RWPE1 (cell line): ENCODE measurements around the gene MKNK2.

ENCODE experiments used
- CTCF ChIA-PET: fragments of 350-600 bp; sonication (Branson Sonifier 250); formaldehyde crosslinking; extraction: SDS; loops from one replicate; lab custom pipeline; 2021; lab: Yijun Ruan, JAX
- POLR2A ChIA-PET: fragments of 400-600 bp; formaldehyde crosslinking; extraction: SDS; loops from one replicate; lab custom pipeline; 2020; ENCODE audit warnings: antibody characterized with exemption; ENCODE audit not compliant: low non-redundant PET; lab: Yijun Ruan, JAX
- DNase-seq: peaks from one replicate; pipeline ENCODE4 v3.0.0; 2012; ENCODE audit warnings: low spot score
- H3K27ac ChIP-seq: fragments of 450-650 bp; 2 replicates; pipeline ENCODE4 v1.5.1; 2017
- TF ChIP-seq, protein P1 (sequence below): fragments of 450-650 bp; conservative IDR thresholded peaks from 2 replicates; pipeline ENCODE4 v1.5.1; 2017; ENCODE audit warnings: low read depth, mild to moderate bottlenecking

Gene MKNK2

GRCh38 chr19:2070986-2071673 lies 20.1 kb upstream of the MKNK2 start:
- POLR2A ChIA-PET, result no interaction called here
- CTCF ChIA-PET, result interaction anchor here (0.7 to 1.1 kb wide), 2 partner anchors 52 to 60 kb away, joined by 3 to 11 read pairs; no protein-coding TSS in a partner anchor
- TF ChIP-seq, protein P1, sequence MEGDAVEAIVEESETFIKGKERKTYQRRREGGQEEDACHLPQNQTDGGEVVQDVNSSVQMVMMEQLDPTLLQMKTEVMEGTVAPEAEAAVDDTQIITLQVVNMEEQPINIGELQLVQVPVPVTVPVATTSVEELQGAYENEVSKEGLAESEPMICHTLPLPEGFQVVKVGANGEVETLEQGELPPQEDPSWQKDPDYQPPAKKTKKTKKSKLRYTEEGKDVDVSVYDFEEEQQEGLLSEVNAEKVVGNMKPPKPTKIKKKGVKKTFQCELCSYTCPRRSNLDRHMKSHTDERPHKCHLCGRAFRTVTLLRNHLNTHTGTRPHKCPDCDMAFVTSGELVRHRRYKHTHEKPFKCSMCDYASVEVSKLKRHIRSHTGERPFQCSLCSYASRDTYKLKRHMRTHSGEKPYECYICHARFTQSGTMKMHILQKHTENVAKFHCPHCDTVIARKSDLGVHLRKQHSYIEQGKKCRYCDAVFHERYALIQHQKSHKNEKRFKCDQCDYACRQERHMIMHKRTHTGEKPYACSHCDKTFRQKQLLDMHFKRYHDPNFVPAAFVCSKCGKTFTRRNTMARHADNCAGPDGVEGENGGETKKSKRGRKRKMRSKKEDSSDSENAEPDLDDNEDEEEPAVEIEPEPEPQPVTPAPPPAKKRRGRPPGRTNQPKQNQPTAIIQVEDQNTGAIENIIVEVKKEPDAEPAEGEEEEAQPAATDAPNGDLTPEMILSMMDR, result no peak
- no peak for DNase-seq
- peak overlapping the region; percentile 59 for H3K27ac ChIP-seq

- CTCF ChIA-PET, result interaction anchor here (0.5 to 1.4 kb wide), 21 partner anchors 7 to 203 kb away, joined by 3 to 11 read pairs (median 4); no protein-coding TSS in a partner anchor
- no peak for DNase-seq
- POLR2A ChIA-PET, result no interaction called here
- TF ChIP-seq, protein P1, result no peak
- H3K27ac ChIP-seq, result peak overlapping the region; percentile 66
These were observed 19.4 kb upstream of the MKNK2 start for GRCh38 chr19:2070436-2070827.

DNA sequence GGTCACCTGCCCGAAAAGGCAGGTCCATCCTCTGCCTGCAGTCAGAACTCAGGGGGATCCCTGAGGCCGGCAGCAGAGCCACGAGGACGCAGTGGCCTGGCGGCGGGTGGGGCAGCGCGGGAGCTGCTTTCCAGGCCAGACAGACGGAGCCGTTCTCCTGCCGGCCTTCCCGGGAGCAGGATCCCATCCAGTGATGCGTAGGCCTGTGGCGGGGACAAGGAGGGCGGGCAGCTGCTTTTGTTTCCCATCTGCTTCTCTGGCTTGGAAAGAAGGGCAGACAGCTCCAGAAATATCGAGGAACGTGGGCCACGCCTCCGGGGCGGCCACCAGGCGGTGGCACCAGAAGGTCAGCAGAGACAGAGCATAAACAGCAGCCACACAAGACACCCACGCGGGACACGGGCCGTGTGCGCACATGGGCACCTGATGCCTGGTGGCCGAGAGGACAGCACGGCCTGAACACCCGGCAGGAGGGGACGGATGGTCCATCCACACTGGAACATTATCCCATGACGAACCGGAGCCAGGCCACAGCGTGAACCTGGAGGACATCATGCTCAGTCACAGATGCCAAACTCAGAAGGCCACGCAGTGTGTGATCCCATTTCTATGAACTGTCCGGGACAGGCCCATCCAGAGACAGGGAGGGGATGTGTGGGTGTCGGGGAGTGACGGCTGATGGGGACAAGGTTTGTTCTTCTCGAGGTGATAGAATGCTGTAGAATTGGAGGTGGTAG lies 13.9 kb upstream of the MKNK2 start:
- H3K27ac ChIP-seq, result peak overlapping the region; percentile 100
- TF ChIP-seq, protein P1, result no peak
- DNase-seq, result no peak
- ChIA-PET POLR2A (no interaction called here), CTCF (no interaction called here)

GRCh38 chr19:2064395-2064787 lies 13.3 kb upstream of the MKNK2 start:
- DNase-seq, result no peak
- ChIA-PET CTCF (no interaction called here), POLR2A (no interaction called here)
- TF ChIP-seq, protein P1, result no peak
- H3K27ac ChIP-seq, result peak overlapping the region; percentile 100

- H3K27ac ChIP-seq, result peak overlapping the region; percentile 100
- ChIA-PET POLR2A (no interaction called here), CTCF (no interaction called here)
- no peak for DNase-seq
- TF ChIP-seq, protein P1, result no peak
These were observed 12.8 kb upstream of the MKNK2 start for GRCh38 chr19:2063824-2064223.

GRCh38 chr19:2062770-2063169 lies 11.7 kb upstream of the MKNK2 start:
- no peak for DNase-seq

More at GRCh38 chr19:2062770-2063169, 11.7 kb upstream of the MKNK2 start:
- TF ChIP-seq, protein P1, result no peak
- H3K27ac ChIP-seq, result peak overlapping the region; percentile 100
- CTCF ChIA-PET, result interaction anchor here (0.6 to 1.0 kb wide), 2 partner anchors 15 to 132 kb away, joined by 3 read pairs; no protein-coding TSS in a partner anchor
- POLR2A ChIA-PET, result no interaction called here
